Measurements from ENCODE around the gene NOP58.
"Not testable (repeated sequence)": the region's sequence is repeated elsewhere in the genome, so short reads cannot be mapped to it uniquely, and the experiment has no call there.

NOP58 gene

GRCh38 chr2:202307690-202308089 lies 42.1 kb downstream of the NOP58 start:
- DNase-seq: no peak

- DNase-seq: no peak
These were observed 46.3 kb downstream of the NOP58 start for GRCh38 chr2:202311823-202312388.

- DNase-seq: no peak
These were observed 48.6 kb downstream of the NOP58 start for GRCh38 chr2:202314116-202314515.

GRCh38 chr2:202317080-202317857 lies 51.7 kb downstream of the NOP58 start:
- no peak for DNase-seq

GRCh38 chr2:202320362-202320761 lies 54.8 kb downstream of the NOP58 start:
- DNase-seq: not testable (repeated sequence)

- DNase-seq: no peak
These were observed 56.9 kb downstream of the NOP58 start for GRCh38 chr2:202322435-202322834.

- DNase-seq: no peak
These were observed 62.3 kb downstream of the NOP58 start for GRCh38 chr2:202327858-202328257.

- no peak for DNase-seq
These were observed 70.4 kb downstream of the NOP58 start for GRCh38 chr2:202335791-202336467.

GRCh38 chr2:202337151-202337550 lies 71.6 kb downstream of the NOP58 start:
- DNase-seq: no peak

- no peak for DNase-seq
These were observed 72.3 kb downstream of the NOP58 start for GRCh38 chr2:202337706-202338346.

- DNase-seq: no peak
These were observed 73.7 kb downstream of the NOP58 start for GRCh38 chr2:202339071-202339870.

GRCh38 chr2:202344178-202344577 lies 78.6 kb downstream of the NOP58 start:
- DNase-seq: no peak

GRCh38 chr2:202346180-202346579 lies 80.6 kb downstream of the NOP58 start:
- DNase-seq: no peak

Measured in activated CD4-positive, alpha-beta T cell treated with anti-CD3 and anti-CD28 coated beads, Interleukin-2, Interleukin-6, amounts not matched to agents 100 ng/mL and 50 ng/mL, durations not matched to agents 16 hours and 8 hours (primary cell).